Chondrocyte (in vitro differentiated cells): Measurements from ENCODE around the gene HMSD. TPM values are rescaled to one million over a fixed set of nuclear protein-coding genes. Genes with fewer than 3 reads are reported as not detected.

Source experiments
- DNase-seq: peaks from one replicate; pipeline ENCODE4 v3.0.0; 2021; ENCODE audit warnings: mixed read lengths, low spot score
- H3K27ac Mint-ChIP-seq: one replicate; pipeline ENCODE4 v1.8.0; 2021; ENCODE audit warnings: mild to moderate bottlenecking, moderate library complexity, mixed read lengths; ENCODE audit not compliant: unreplicated experiment
- H3K27me3 Mint-ChIP-seq: 2 replicates; pipeline ENCODE4 v1.8.0; 2021; ENCODE audit warnings: low read depth, mixed read lengths
- H3K36me3 Mint-ChIP-seq: 2 replicates; pipeline ENCODE4 v1.8.0; 2021; ENCODE audit warnings: low read depth, mixed read lengths
- H3K4me1 Mint-ChIP-seq: 2 replicates; pipeline ENCODE4 v1.8.0; 2021; ENCODE audit warnings: low read depth, mild to moderate bottlenecking, mixed read lengths
- H3K4me3 Mint-ChIP-seq: one replicate; pipeline ENCODE4 v1.8.0; 2021; ENCODE audit warnings: mild to moderate bottlenecking, moderate library complexity, mixed read lengths; ENCODE audit not compliant: unreplicated experiment
- H3K9me3 Mint-ChIP-seq: 2 replicates; pipeline ENCODE4 v1.8.0; 2021; ENCODE audit warnings: low read depth, mixed read lengths
- CTCF ChIP-seq: fragments of 200-600 bp; sonication (generic); IDR thresholded peaks from 2 replicates; pipeline ENCODE4 v1.5.0; 2021; ENCODE audit warnings: antibody characterized with exemption, mild to moderate bottlenecking, moderate library complexity
- total RNA-seq: library from RNA; stranded (reverse); gene quantifications from 3 replicates; pipeline ENCODE4 v1.2.1, GENCODE V29; 2021

The HMSD gene
- total RNA-seq, 1 donor from 2014 or later = not detected

- Mint-ChIP-seq H3K36me3 (no peaks in the 10 kb centered on the region), H3K4me3 (no peak overlapping the region), H3K9me3 (no peaks in the 10 kb centered on the region), H3K27me3 (peaks cover 12% of the 10 kb centered on the region), H3K27ac (no peak overlapping the region), H3K4me1 (peaks cover 11% of the 10 kb centered on the region)
- no peak for DNase-seq
- no peak for TF ChIP-seq CTCF
These were observed 15.8 kb downstream of the HMSD start for GRCh38 chr18:63964908-63965307.

DNA sequence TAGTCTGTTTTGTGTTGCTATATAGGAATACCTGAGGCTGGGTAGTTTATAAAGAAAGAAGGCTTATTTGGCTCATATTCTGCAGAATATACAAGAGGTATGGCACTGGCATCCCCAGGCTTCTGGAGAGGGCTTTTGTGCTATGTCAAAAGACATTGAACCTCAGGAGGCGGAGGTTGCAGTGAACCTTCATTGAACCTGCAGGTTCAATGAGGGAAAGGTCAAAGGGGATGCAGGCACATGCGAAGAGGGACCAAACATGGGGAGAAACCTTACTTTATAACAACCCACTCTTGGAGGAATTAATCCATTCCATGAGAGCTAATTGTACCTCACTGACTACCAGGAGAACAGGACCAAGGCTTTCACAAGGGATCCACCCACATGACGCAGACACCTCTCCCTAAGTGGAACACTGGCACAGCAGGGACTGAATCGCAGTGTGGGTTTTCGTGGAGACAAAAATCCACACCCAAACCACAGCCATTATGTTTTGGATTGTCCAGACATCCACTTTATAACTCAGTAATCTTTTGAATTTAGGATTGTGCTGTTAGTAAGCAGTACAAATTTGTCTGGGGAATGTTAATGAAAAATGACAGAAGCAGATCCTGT is 16.7 kb downstream of the HMSD start:
- no peak for TF ChIP-seq CTCF
- no peak overlapping the region for H3K27ac Mint-ChIP-seq
- no peak for DNase-seq
- no peak overlapping the region for H3K4me3 Mint-ChIP-seq
- H3K36me3 Mint-ChIP-seq = no peaks in the 10 kb centered on the region
- peaks cover 12% of the 10 kb centered on the region for H3K27me3 Mint-ChIP-seq
- H3K9me3 Mint-ChIP-seq = no peaks in the 10 kb centered on the region
- H3K4me1 Mint-ChIP-seq = peaks cover 14% of the 10 kb centered on the region

DNA sequence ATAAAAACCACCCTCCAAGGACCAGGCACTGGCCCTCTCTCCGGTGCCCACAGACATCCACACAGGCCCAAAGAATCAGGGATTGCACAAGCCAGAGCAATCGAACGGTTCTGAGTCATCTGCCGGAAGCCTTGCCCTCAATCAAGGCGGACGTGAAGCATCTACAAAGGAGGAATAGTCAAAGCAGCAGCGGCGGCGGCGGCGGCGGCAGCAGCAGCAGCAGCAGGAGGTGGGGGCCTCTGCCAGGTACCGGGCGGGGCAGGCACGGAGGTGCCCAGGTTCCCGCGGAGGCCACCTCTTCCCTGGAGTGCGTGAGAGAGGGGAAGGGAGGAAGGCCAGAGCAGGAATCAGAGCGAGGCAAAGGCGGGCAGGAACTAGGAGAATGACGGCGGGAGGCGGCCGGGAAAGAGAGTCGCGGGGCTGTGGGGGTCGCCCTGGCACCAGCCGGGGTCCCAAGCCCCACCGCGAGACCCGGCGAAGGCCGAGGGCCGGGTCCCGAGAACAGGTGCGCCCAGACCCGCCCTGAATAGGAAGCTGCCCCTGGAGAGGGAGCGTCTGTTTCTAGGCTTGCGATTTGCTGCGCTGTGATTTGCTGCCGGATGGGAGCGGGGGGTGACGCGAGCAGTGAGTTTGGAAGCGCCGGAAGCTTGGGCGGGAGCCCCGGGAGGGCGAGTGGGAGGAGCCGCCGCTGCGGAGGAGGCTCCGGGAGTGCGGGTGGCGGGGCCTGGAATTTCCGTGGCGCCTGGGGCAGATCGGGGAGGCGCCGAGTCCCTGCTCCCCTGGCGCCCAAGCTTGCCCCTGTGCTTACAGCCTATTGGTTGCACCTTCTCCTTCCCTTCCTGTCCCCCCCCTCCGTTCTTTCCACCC is 21.1 kb downstream of the HMSD start, which contains the start of gene SERPINB8:
TSS of gene SERPINB8 (plus strand) at position 140 of the 867 bp plus-strand sequence. CDS start 8,228 bp downstream, outside the sequence.
- H3K27ac Mint-ChIP-seq = peak within 1 kb of the TSS; percentile 99
- H3K4me1 Mint-ChIP-seq = peaks cover 32% of the 10 kb centered on the region
- peaks cover 4% of the 10 kb centered on the region for H3K27me3 Mint-ChIP-seq
- TF ChIP-seq CTCF = no peak
- peak; percentile 98 for DNase-seq
- peak within 1 kb of the TSS; percentile 87 for H3K4me3 Mint-ChIP-seq
- H3K36me3 Mint-ChIP-seq = no peaks in the 10 kb centered on the region
- H3K9me3 Mint-ChIP-seq = no peaks in the 10 kb centered on the region

- no peak for TF ChIP-seq CTCF
- Mint-ChIP-seq H3K36me3 (no peaks in the 10 kb centered on the region), H3K9me3 (no peaks in the 10 kb centered on the region), H3K4me3 (peak overlapping the region; percentile 87), H3K27me3 (no peaks in the 10 kb centered on the region), H3K27ac (peak overlapping the region; percentile 99), H3K4me1 (peaks cover 38% of the 10 kb centered on the region)
- no peak for DNase-seq
These were observed 21.7 kb downstream of the HMSD start for GRCh38 chr18:63970809-63971205.

DNA sequence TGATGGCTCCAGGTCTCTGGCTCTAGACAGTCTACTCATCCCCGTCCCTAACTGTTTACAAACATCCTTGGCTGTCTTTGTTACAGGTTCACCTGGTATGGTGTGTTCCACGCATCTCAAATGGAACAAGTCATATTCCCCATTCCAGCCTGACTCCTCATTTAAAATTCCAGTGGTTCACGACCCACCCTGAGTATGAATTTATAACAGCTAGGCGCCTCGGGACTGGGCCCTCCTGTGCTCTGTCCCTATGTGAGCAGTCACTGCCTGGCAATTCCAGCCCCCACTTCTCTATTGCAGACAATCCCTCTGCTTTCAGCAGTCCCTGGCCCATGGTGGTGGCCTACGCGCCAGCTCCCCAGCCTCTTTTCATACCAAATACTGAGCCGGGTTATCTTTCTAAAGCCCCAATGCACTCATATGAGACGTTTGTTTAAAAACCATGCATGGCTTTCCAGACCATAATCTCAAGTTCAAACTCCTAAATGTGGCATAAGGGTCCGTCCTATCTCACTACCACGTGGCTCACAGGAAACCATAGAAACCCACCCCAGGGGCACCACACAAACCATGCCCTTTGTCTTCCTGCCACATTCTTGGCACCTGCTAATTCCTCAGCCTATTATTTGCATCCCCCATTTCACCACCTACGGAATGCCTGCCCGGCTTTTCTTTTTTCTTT is 22.4 kb downstream of the HMSD start:
- Mint-ChIP-seq H3K4me3 (peak overlapping the region; percentile 87), H3K4me1 (peaks cover 39% of the 10 kb centered on the region), H3K36me3 (no peaks in the 10 kb centered on the region), H3K9me3 (no peaks in the 10 kb centered on the region), H3K27me3 (no peaks in the 10 kb centered on the region), H3K27ac (peak overlapping the region; percentile 99)
- DNase-seq = no peak
- TF ChIP-seq CTCF = no peak
